IMR-90 (cell line): ENCODE results near the gene CACNA2D4. TPM values are rescaled to one million over a fixed set of nuclear protein-coding genes. Genes with fewer than 3 reads are reported as not detected.

Experiments
- ATAC-seq: fragments of 200-7000 bp; cut with Tn5 transposase; 2 replicates; pipeline ENCODE4 v1.9.1; 2020; ENCODE audit warnings: low read depth, mild to moderate bottlenecking, moderate library complexity
- BruUV-seq: library from RNA; stranded (reverse); fragments of 400-500 nt; replicated peaks from 2 replicates; lab custom pipeline; 2021; lab: Mats Ljungman, UMichigan
- CTCF ChIA-PET: fragments of 300-600 bp; formaldehyde crosslinking; extraction: SDS; loops from one replicate; lab custom pipeline; 2021; ENCODE audit warnings: antibody characterized with exemption; lab: Yijun Ruan, JAX
- POLR2A ChIA-PET: fragments of 300-600 bp; sonication (Branson Sonifier 250); formaldehyde crosslinking; loops from one replicate; lab custom pipeline; 2022; ENCODE audit warnings: antibody characterized with exemption; ENCODE audit not compliant: unreplicated experiment; lab: Charles Lee
- DNase-seq: peaks from one replicate; pipeline ENCODE4 v3.0.0; 2013
- H2AFZ ChIP-seq: replicated peaks from 2 replicates; pipeline ENCODE3; 2013; ENCODE audit warnings: low read length, mild to moderate bottlenecking; ENCODE audit not compliant: poor library complexity
- H2AK5ac ChIP-seq: 2 replicates; pipeline ENCODE4 v1.6.1; 2013; ENCODE audit warnings: low read depth, low read length, inconsistent platforms
- H2AK9ac ChIP-seq: replicated peaks from 2 replicates; pipeline ENCODE3; 2013; ENCODE audit warnings: mild to moderate bottlenecking, low read depth, low read length, moderate library complexity; ENCODE audit not compliant: poor library complexity
- H2BK120ac ChIP-seq: 2 replicates; pipeline ENCODE4 v1.6.1; 2013; ENCODE audit warnings: low read depth, low read length, inconsistent platforms
- H2BK15ac ChIP-seq: 3 replicates; pipeline ENCODE4 v1.6.1; 2013; ENCODE audit warnings: low read depth, low read length, inconsistent platforms
- H2BK20ac ChIP-seq: 2 replicates; pipeline ENCODE4 v1.6.1; 2013; ENCODE audit warnings: low read depth, mild to moderate bottlenecking, inconsistent platforms, low read length, moderate library complexity
- H2BK5ac ChIP-seq: 2 replicates; pipeline ENCODE4 v1.6.1; 2013; ENCODE audit warnings: mild to moderate bottlenecking, low read depth, low read length, inconsistent platforms; ENCODE audit not compliant: poor library complexity, severe bottlenecking
- H3K14ac ChIP-seq: replicated peaks from 2 replicates; pipeline ENCODE4 v1.6.1; 2013; ENCODE audit warnings: low read depth, low read length, inconsistent platforms
- H3K18ac ChIP-seq: 2 replicates; pipeline ENCODE4 v1.6.1; 2013; ENCODE audit warnings: low read depth, low read length, control low read depth
- H3K23ac ChIP-seq: 2 replicates; pipeline ENCODE4 v1.6.1; 2013; ENCODE audit warnings: low read depth, low read length, inconsistent platforms
- H3K27ac ChIP-seq: 2 replicates; pipeline ENCODE4 v1.5.1; 2013; ENCODE audit warnings: mild to moderate bottlenecking, control low read depth, low read length; ENCODE audit not compliant: insufficient read depth
- H3K27me3 ChIP-seq: 2 replicates; pipeline ENCODE4 v1.6.1; 2013; ENCODE audit warnings: low read length; ENCODE audit not compliant: control insufficient read depth, insufficient read depth
- H3K36me3 ChIP-seq: 2 replicates; pipeline ENCODE4 v1.6.1; 2013; ENCODE audit warnings: low read length, mixed read lengths; ENCODE audit not compliant: control insufficient read depth, insufficient read depth
- H3K4ac ChIP-seq: 2 replicates; pipeline ENCODE4 v1.6.1; 2013; ENCODE audit warnings: low read depth, low read length, inconsistent platforms
- H3K4me1 ChIP-seq: 2 replicates; pipeline ENCODE4 v1.6.1; 2013; ENCODE audit warnings: low read length, mixed read lengths; ENCODE audit not compliant: control insufficient read depth, insufficient read depth
- H3K4me2 ChIP-seq: 2 replicates; pipeline ENCODE4 v1.6.1; 2013; ENCODE audit warnings: low read depth, mild to moderate bottlenecking, control low read depth, low read length, moderate library complexity
- H3K4me3 ChIP-seq: 2 replicates; pipeline ENCODE4 v1.5.1; 2013; ENCODE audit warnings: low read depth, mild to moderate bottlenecking, control low read depth, low read length, moderate library complexity; ENCODE audit not compliant: insufficient read depth
- H3K56ac ChIP-seq: 2 replicates; pipeline ENCODE4 v1.6.1; 2013; ENCODE audit warnings: low read length, inconsistent platforms; ENCODE audit not compliant: insufficient read depth; ENCODE audit errors: extremely low read depth
- H3K79me1 ChIP-seq, 2 experiments: 2 replicates each; pipeline ENCODE4 v1.6.1; 2013; ENCODE audit warnings: low read length in 2 of 2, inconsistent platforms in 1 of 2, low read depth in 1 of 2
- H3K9ac ChIP-seq: 2 replicates; pipeline ENCODE4 v1.6.1; 2013; ENCODE audit warnings: low read depth, low read length, control low read depth
- H3K9me1 ChIP-seq: 2 replicates; pipeline ENCODE4 v1.6.1; 2013; ENCODE audit warnings: low read length, inconsistent platforms; ENCODE audit not compliant: insufficient read depth
- H3K9me3 ChIP-seq: 2 replicates; pipeline ENCODE4 v1.6.1; 2013; ENCODE audit warnings: low read length; ENCODE audit not compliant: control insufficient read depth, insufficient read depth
- H4K20me1 ChIP-seq: 2 replicates; pipeline ENCODE4 v1.6.1; 2013; ENCODE audit warnings: low read length, inconsistent platforms; ENCODE audit not compliant: insufficient read depth
- H4K5ac ChIP-seq: 2 replicates; pipeline ENCODE4 v1.6.1; 2013; ENCODE audit warnings: mild to moderate bottlenecking, low read depth, low read length, control low read depth
- H4K8ac ChIP-seq, 2 experiments: 2 replicates each; pipeline ENCODE4 v1.6.1; 2013; ENCODE audit warnings: low read depth in 2 of 2, low read length in 2 of 2, control low read depth in 1 of 2, inconsistent platforms in 1 of 2
- H4K91ac ChIP-seq: 2 replicates; pipeline ENCODE4 v1.6.1; 2013; ENCODE audit warnings: low read depth, low read length, inconsistent platforms; ENCODE audit not compliant: insufficient read depth
- BHLHE40 ChIP-seq: fragments of 150-350 bp; IDR thresholded peaks from 2 replicates; pipeline ENCODE4 v1.6.1; 2016; ENCODE audit warnings: mild to moderate bottlenecking, low read depth, low read length
- CEBPB ChIP-seq: IDR thresholded peaks from 2 replicates; pipeline ENCODE4 v1.6.1; 2012; ENCODE audit warnings: low read depth, low read length, improper control_type of control experiment
- CHD1 ChIP-seq: IDR thresholded peaks from 2 replicates; pipeline ENCODE4 v1.6.1; 2012; ENCODE audit warnings: low read depth, low read length, improper control_type of control experiment
- CTCF ChIP-seq: conservative IDR thresholded peaks from 2 replicates; pipeline ENCODE4 v1.5.1; 2012; ENCODE audit warnings: mild to moderate bottlenecking, low read depth, low read length, improper control_type of control experiment
- FOS ChIP-seq: fragments of 150-350 bp; IDR thresholded peaks from 2 replicates; pipeline ENCODE4 v1.6.1; 2016; ENCODE audit warnings: low read depth, low read length
- MAFK ChIP-seq: IDR thresholded peaks from 2 replicates; pipeline ENCODE4 v1.6.1; 2012; ENCODE audit warnings: low read depth, low read length, improper control_type of control experiment
- MAZ ChIP-seq: IDR thresholded peaks from 2 replicates; pipeline ENCODE4 v1.6.1; 2012; ENCODE audit warnings: low read depth, mild to moderate bottlenecking, low read length, improper control_type of control experiment, moderate library complexity, borderline replicate concordance
- MXI1 ChIP-seq: IDR thresholded peaks from 2 replicates; pipeline ENCODE4 v1.6.1; 2012; ENCODE audit warnings: low read depth, mild to moderate bottlenecking, low read length, moderate library complexity, borderline replicate concordance
- NFE2L2 ChIP-seq: fragments of 150-350 bp; IDR thresholded peaks from 2 replicates; pipeline ENCODE4 v1.6.1; 2016; ENCODE audit warnings: low read depth, mild to moderate bottlenecking, low read length
- POLR2A ChIP-seq: IDR thresholded peaks from 2 replicates; pipeline ENCODE4 v1.6.1; 2012; ENCODE audit warnings: mild to moderate bottlenecking, low read depth, low read length
- RAD21 ChIP-seq: IDR thresholded peaks from 2 replicates; pipeline ENCODE4 v1.6.1; 2012; ENCODE audit warnings: low read length, improper control_type of control experiment
- RCOR1 ChIP-seq: IDR thresholded peaks from 2 replicates; pipeline ENCODE4 v1.6.1; 2012; ENCODE audit warnings: mild to moderate bottlenecking, low read length, improper control_type of control experiment; ENCODE audit not compliant: insufficient replicate concordance
- RFX5 ChIP-seq: IDR thresholded peaks from 2 replicates; pipeline ENCODE4 v1.8.0; 2012; ENCODE audit warnings: low read depth, mild to moderate bottlenecking, low read length, moderate library complexity
- SMC3 ChIP-seq: fragments of 150-350 bp; IDR thresholded peaks from 2 replicates; pipeline ENCODE4 v1.6.1; 2016; ENCODE audit warnings: low read depth, mild to moderate bottlenecking, antibody characterized with exemption, low read length, moderate library complexity
- WGBS, 2 experiments: methylation state at CpG; one replicate each; pipeline versions ENCODE4 v1.1.5 to v1.1.7; 2013; ENCODE audit warnings: missing lambda C conversion rate in 2 of 2; ENCODE audit not compliant: insufficient read length in 1 of 2; ENCODE audit errors: extremely low coverage in 2 of 2; 5-methylcytosine and 5-hydroxymethylcytosine counted together
- dilution Hi-C: fragments of 300-500 bp; cut with HindIII; formaldehyde crosslinking; loops from one replicate; pipeline ENCODE4 v1.14.3; 2018; ENCODE audit warnings: low sequenced_read_pairs; ENCODE audit not compliant: unreplicated experiment
- in situ Hi-C: fragments of 300-500 bp; cut with MboI; formaldehyde crosslinking; loops from 3 replicates; pipeline ENCODE4 v1.14.3; 2019; ENCODE audit warnings: low sequenced_read_pairs, inconsistent platforms, mixed read lengths
- intact Hi-C: fragments of 100-400 bp; cut with micrococcal nuclease; formaldehyde crosslinking; loops from 2 replicates; pipeline ENCODE4 v1.10.0; 2022
- polyA plus RNA-seq, 3 experiments: library from polyadenylated mRNA; depleted of rRNA; stranded (reverse); fragments of >200 nt; gene quantifications; 2 replicates each; pipeline ENCODE4 v1.2.3, GENCODE V29; 2012; ENCODE audit warnings: low replicate concordance in 1 of 3
- total RNA-seq: library from RNA; depleted of rRNA; stranded (reverse); fragments of >200 nt; gene quantifications from 2 replicates; pipeline ENCODE4 v1.2.3, GENCODE V29; 2012
- TF ChIP-seq, protein P1 (sequence below): fragments of 150-350 bp; IDR thresholded peaks from 2 replicates; pipeline ENCODE4 v1.6.1; 2016; ENCODE audit warnings: low read depth, mild to moderate bottlenecking, low read length, moderate library complexity, borderline replicate concordance
- TF ChIP-seq, protein P2 (sequence below): fragments of 150-350 bp; IDR thresholded peaks from 2 replicates; pipeline ENCODE4 v1.6.1; 2017; ENCODE audit warnings: mild to moderate bottlenecking, antibody characterized with exemption, low read length, low read depth

Gene CACNA2D4
- total and polyA plus RNA-seq, 2 of the 4 experiments (the other 2 are of a cell fraction), result 0.18 to 0.22 TPM

- no peaks in the 10 kb centered on the region for H3K79me1 ChIP-seq
- H3K27ac ChIP-seq, result no peak overlapping the region
- intact Hi-C loops (no loop called here), in situ Hi-C loops (no loop called here), dilution Hi-C loops (no loop called here)
- 73% methylated on average over 2 of the region's 10 CpGs; no CpG with 5 or more reads in 1 of the 2 experiments for WGBS, 2 experiments
- peaks cover 50% of the 10 kb centered on the region for H3K27me3 ChIP-seq
- no TSS peak for BruUV-seq
- H3K23ac ChIP-seq, result no peak overlapping the region
- no peak overlapping the region for H3K9ac ChIP-seq
- H4K91ac ChIP-seq, result no peak overlapping the region
- H3K4me1 ChIP-seq, result no peaks in the 10 kb centered on the region
- no peak for DNase-seq
- no peak for TF ChIP-seq CTCF
- TF ChIP-seq RAD21, result no peak
- TF ChIP-seq RCOR1, result no peak
- TF ChIP-seq MAZ, result no peak
- TF ChIP-seq, protein P1, sequence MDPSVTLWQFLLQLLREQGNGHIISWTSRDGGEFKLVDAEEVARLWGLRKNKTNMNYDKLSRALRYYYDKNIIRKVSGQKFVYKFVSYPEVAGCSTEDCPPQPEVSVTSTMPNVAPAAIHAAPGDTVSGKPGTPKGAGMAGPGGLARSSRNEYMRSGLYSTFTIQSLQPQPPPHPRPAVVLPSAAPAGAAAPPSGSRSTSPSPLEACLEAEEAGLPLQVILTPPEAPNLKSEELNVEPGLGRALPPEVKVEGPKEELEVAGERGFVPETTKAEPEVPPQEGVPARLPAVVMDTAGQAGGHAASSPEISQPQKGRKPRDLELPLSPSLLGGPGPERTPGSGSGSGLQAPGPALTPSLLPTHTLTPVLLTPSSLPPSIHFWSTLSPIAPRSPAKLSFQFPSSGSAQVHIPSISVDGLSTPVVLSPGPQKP, result no peak
- no peak for TF ChIP-seq FOS
- no peak for TF ChIP-seq MXI1
- TF ChIP-seq CHD1, result no peak
- TF ChIP-seq RFX5, result no peak
- no peak for TF ChIP-seq CEBPB
- TF ChIP-seq, protein P2, sequence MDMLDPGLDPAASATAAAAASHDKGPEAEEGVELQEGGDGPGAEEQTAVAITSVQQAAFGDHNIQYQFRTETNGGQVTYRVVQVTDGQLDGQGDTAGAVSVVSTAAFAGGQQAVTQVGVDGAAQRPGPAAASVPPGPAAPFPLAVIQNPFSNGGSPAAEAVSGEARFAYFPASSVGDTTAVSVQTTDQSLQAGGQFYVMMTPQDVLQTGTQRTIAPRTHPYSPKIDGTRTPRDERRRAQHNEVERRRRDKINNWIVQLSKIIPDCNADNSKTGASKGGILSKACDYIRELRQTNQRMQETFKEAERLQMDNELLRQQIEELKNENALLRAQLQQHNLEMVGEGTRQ, result no peak
- no peak for TF ChIP-seq SMC3
- TF ChIP-seq BHLHE40, result no peak
- no peak for TF ChIP-seq NFE2L2
- no peak for TF ChIP-seq POLR2A
- no peak for TF ChIP-seq MAFK
- no peak overlapping the region for H2BK20ac ChIP-seq
- H3K4me2 ChIP-seq, result no peak overlapping the region
- no peak overlapping the region for H2BK120ac ChIP-seq
- no peaks in the 10 kb centered on the region for H3K9me1 ChIP-seq
- no peak overlapping the region for H4K5ac ChIP-seq
- no peak for ATAC-seq
- no peak overlapping the region for H2AK9ac ChIP-seq
- no peak overlapping the region for H2BK15ac ChIP-seq
- no peak overlapping the region for H2BK5ac ChIP-seq
- no peaks in the 10 kb centered on the region for H3K9me3 ChIP-seq
- no peak overlapping the region for H3K4me3 ChIP-seq
- no peaks in the 10 kb centered on the region; the same call in 1 of the 2 replicates for H4K20me1 ChIP-seq
- H3K18ac ChIP-seq, result no peak overlapping the region
- H3K14ac ChIP-seq, result no peak overlapping the region
- H4K8ac ChIP-seq, result no peak overlapping the region
- ChIA-PET CTCF (no interaction called here), POLR2A (no interaction called here)
- no peak overlapping the region for H2AK5ac ChIP-seq
- no peaks in the 10 kb centered on the region for H3K36me3 ChIP-seq
- no peak overlapping the region for H2AFZ ChIP-seq
- no peak overlapping the region for H3K4ac ChIP-seq
- no peak overlapping the region for H3K56ac ChIP-seq
Measured at GRCh38 chr12:1833596-1834028, 84.8 kb downstream of the CACNA2D4 start.
